Transverse colon (tissue), 4 donors: ENCODE measurements around the gene RELL2.

Experiments
- CTCF ChIP-seq, 5 experiments: fragments of 200-600 bp in 3 of 5; fragments of 450-650 bp in 2 of 5; sonication (generic) in 3 of 5; IDR thresholded peaks; 1 replicate in 2 of 5; 2 replicates in 3 of 5; pipeline ENCODE4 v1.5.1; 2016 to 2017; ENCODE audit warnings: antibody characterized with exemption in 5 of 5, inconsistent platforms in 3 of 5, mild to moderate bottlenecking in 2 of 5, moderate library complexity in 1 of 5
- EP300 ChIP-seq: sonication (generic); formaldehyde crosslinking; IDR thresholded peaks from one replicate; pipeline ENCODE4 v1.6.1; 2017; ENCODE audit warnings: antibody characterized with exemption, low read depth
- POLR2A ChIP-seq: fragments of 450-650 bp; IDR thresholded peaks from one replicate; pipeline ENCODE4 v1.6.1; 2016; ENCODE audit warnings: antibody characterized with exemption, mild to moderate bottlenecking, moderate library complexity
- POLR2AphosphoS5 ChIP-seq, 3 donors: sonication (generic); formaldehyde crosslinking; IDR thresholded peaks; one replicate each; pipeline ENCODE4 v1.6.1; 2016; ENCODE audit warnings: antibody characterized with exemption in 3 of 3

GRCh38 chr5:141609044-141609443, 27.8 kb upstream of the RELL2 start:
- TF ChIP-seq CTCF (IDR thresholded peaks at IDR 0.05) (no peak), EP300 (no peak), POLR2AphosphoS5 (IDR thresholded peaks at IDR 0.05) (no peak), POLR2A (no peak)
